GM21723 (cell line): ENCODE data around the gene CCL3.
"Not testable (repeated sequence)": the region's sequence is repeated elsewhere in the genome, so short reads cannot be mapped to it uniquely, and the experiment has no call there.

Source experiments
- ATAC-seq: cut with Tn5 transposase; IDR thresholded peaks from one replicate; pipeline ENCODE4 v1.9.1; 2021; ENCODE audit warnings: mild to moderate bottlenecking, moderate library complexity; ENCODE audit not compliant: unreplicated experiment

Gene CCL3

DNA sequence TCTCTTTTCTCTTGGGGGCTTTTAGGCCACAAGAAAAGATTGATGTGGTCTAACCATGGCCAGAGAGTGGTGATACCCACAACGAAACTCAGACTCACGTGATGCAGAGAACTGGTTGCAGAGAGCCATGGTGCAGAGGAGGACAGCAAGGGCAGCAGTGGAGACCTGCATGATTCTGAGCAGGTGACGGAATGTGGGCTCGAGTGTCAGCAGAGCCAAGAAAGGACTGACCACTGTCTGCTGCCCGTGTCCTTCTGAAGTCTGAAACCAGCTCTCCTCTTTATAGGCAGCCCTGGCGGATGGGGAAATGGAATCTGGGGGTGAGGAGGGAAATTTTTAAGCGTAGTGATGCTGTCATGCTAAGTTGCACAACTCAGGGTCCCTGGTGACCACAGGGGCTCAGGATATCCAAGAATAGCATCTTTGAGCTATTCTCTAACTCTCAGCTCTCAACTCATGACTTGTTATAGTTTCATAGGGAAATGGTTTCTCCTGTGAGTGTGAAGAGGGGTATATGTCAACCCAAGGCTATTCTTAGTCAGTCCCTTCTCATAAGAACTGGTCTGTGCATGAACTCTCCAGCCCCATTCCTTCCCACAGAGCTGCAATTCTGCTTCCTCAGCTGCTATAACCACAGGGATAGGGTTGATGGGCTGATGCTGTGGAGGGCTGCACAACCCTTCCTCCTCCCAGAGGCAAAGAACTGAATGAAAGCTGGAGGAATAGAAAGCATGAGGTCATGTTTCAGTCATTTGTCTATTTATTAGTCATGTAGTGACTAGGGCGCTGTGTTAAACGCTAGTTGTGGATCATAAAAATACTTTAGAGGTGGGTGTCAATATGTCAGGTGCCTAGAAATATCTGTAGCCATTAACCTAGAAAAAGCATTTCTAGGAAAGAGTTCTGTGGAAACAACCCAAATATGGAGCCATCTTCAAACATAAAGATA is at the start of gene CCL3:
TSS of gene CCL3 (minus strand) at position 256 of the 949 bp plus-strand sequence. CDS start at position 171, 85 bp downstream.
- ATAC-seq = peak; percentile 70

- no peak for ATAC-seq
Measured at GRCh38 chr17:36136439-36136838, 46.5 kb upstream of the CCL3 start.

- ATAC-seq = no peak
Measured at GRCh38 chr17:36136036-36136435, 46.1 kb upstream of the CCL3 start.

GRCh38 chr17:36135465-36135864 is 45.5 kb upstream of the CCL3 start:
- ATAC-seq = no peak

DNA sequence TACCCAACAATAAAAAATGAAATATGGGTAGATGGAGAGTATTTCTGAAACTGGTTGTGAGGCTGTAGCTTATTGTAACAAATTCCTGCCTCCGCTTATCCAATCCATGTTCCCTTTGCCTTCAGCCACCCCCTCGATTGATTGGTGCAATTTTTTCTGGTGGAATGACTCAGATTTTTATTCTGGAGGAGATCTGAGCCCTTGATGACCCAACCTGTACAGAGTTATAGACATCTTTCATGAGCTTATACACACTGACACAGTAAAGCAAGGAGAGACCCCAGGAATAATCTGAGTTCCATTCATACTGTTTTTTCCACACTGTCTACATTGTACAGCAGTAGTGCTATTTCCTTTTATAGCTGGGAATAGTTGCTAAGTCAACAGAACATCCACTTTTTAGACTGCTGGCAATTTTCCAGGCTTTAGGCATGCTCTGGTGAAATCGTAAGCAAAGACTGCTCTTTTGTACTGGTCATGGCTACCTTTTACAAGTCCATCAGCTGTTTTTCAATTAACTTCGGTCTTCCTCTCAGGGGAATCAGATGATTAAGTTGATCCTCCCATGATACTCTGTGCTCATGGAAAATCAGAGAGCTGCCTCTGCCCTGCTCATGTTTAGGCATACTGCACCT is 43.8 kb upstream of the CCL3 start:
- no peak for ATAC-seq

- ATAC-seq = no peak
Measured at GRCh38 chr17:36132421-36132831, 42.5 kb upstream of the CCL3 start.

- ATAC-seq = no peak
Measured at GRCh38 chr17:36131931-36132330, 42.0 kb upstream of the CCL3 start.

DNA sequence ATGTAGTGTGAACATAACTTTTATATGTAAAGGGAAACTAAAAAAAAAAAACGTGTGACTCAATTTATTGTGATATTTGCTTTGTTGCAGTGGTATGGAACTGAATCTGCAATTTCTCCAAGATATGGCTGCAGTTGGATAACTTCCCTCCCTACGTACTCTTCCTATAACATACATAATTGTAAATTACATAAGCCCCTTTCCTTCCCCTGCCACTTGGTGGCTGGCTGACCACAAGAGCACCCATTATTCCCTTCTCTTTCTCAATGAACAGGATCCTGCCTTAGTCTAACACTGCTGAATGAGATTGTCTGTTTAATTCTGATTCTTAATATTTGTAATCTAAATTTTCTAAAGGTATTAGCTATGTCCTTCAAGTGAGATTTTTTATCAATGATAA is 41.5 kb upstream of the CCL3 start:
- no peak for ATAC-seq

- ATAC-seq = no peak
Measured at GRCh38 chr17:36130346-36130745, 40.4 kb upstream of the CCL3 start.

GRCh38 chr17:36129616-36130015 is 39.7 kb upstream of the CCL3 start:
- no peak for ATAC-seq

DNA sequence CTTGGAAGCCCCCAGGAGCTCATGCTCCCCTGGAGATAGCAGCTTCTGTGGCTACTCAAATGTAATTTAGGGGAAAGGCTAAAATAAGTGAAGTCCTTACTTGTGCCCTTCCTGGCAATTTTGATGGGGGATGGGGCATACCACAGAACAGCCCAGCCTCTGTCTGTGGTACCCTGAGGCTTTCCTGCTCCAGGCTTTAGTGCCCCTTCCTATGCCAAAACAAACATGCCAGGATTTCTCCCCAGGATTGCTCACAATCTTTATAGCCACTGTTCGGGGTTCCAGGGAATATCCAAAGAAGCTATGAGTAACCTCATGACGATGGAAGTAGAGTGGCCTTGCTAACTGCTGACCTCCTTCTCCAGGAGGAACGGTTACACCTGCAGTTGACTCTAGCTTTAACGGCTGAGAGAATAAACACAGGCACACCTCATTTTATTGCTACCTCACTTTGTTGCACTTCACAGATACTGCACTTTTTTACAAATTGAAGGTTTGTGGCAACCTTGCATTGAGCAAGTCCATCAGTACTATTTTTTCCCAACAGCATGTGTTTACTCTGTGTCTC is 38.6 kb upstream of the CCL3 start:
- no peak for ATAC-seq

- ATAC-seq = no peak
Measured at GRCh38 chr17:36127911-36128310, 38.0 kb upstream of the CCL3 start.

GRCh38 chr17:36127199-36127893 is 37.4 kb upstream of the CCL3 start:
- ATAC-seq = no peak

GRCh38 chr17:36124879-36125824 is 35.2 kb upstream of the CCL3 start:
- no peak for ATAC-seq

- no peak for ATAC-seq
Measured at GRCh38 chr17:36123431-36123830, 33.5 kb upstream of the CCL3 start.

- not testable (repeated sequence) for ATAC-seq
Measured at GRCh38 chr17:36121099-36121498, 31.2 kb upstream of the CCL3 start.

GRCh38 chr17:36120221-36120620 is 30.3 kb upstream of the CCL3 start:
- no peak for ATAC-seq

DNA sequence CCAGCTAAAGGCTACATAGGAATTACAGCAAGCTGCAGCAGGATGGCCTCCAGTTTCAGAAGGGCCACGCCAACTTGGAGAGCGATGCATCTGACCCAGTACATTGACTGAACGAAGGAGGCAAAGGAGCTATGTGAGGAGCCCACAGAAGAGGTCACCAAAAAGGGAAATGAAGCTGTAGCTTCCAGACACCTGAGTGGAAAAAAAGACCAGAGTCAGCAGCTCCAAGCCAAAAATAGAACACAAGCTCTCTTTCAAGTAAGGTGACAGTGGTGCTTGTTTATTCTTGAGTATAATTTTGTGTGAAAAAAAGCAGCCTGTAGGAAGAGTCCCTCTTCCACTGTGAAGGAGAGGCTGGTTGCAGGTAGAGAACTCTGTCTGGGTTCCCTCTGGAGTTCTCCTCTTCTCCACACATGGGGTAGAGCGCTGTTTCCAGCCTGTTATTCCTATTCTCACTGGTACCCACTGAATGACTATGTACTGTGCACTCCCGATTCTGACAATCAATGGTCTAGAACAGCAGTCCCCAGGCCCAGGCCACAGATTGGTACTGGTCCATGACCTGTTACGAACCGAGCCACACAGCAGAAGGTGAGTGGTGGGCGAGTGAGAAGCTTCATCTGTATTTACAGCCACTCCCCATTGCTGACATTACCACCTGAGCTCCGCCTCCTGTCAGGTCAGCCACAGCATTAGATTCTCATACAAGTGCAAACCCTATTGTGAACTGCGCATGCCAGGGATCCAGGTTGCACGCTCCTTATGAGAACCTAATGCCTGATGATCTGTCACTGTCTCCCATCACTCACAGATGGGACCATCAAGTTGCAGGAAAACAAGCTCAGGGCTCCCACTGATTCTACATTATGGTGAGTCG is 28.8 kb upstream of the CCL3 start:
- no peak for ATAC-seq
